ENCODE results near the gene SFI1.

Gene SFI1

DNA sequence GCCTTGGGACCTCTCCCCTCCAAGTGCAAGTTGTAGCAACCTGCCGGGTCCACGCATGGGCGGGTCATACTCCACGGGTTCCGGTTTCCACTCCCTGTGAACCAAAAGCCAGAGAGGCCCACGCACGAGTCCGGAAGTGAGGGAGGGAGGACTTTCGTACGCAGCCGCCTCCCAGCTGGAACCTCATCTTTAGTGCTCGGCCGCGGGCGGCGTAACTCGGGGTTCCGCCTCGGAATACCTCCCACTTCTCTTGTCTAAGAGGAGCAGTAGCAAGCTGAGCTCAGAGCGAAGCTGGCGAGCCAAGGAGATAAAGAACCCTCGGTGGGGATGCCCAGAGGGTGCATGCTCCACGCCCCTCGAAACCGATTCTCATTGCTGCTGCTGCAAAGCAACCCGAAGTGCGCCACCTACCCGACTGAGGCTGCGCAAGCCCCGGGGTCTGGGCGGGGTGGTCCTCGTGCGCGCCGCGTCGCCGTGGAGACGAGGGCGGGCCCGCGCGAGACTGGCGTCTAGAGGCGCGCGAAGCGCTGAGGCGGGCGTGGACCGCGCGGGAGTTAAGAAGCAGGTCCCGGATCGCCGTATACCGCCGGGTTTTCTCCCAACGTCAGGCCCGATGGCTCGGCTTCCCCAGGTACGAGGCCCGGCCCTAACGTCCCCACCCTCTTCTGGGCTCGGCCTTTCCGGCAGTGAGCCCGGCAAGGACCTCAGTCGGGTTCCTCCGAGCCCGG, at the start of gene SFI1:
Gene SFI1, plus strand, starts transcription at position 530 of the 728 bp plus-strand sequence. CDS start 11,749 bp downstream, outside the sequence.
- POLR2A ChIA-PET = interaction anchor here (0.6 kb wide), 1 partner anchor 12 kb away, joined by 3 read pairs; no protein-coding TSS in a partner anchor
- Histone ChIP-seq H3K4me3 (ENCODE audit: low read depth, low read length) (peak within 1 kb of the TSS; percentile 59), H3K4me1 (ENCODE audit: control insufficient read depth, insufficient read depth, low read length) (0 out of 2 replicates have a peak, but pooled peaks cover 2% of the 10 kb centered on the region), H3K27ac (ENCODE audit: extremely low read depth, low read depth, low read length) (peak within 1 kb of the TSS; percentile 62), H3K36me3 (ENCODE audit: control insufficient read depth in 2 of 2, insufficient read depth in 1 of 2, low read length in 2 of 2) (peaks cover 0 to 4% of the 10 kb centered on the region in 2 experiments; a peak in 2 of 3 replicates), H3K9me3 (ENCODE audit: control insufficient read depth, insufficient read depth, low read depth, low read length) (no peaks in the 10 kb centered on the region)
- CTCF ChIA-PET = interaction anchor here (0.7 kb wide), 1 partner anchor 8 kb away, joined by 3 read pairs; no protein-coding TSS in a partner anchor
- TF ChIP-seq ZNF366 (tag by site-specific recombination; conservative IDR thresholded peaks at IDR 0.05) (no peak), SP7 (tag by site-specific recombination; IDR thresholded peaks at IDR 0.05) (peak; percentile 28; the same call in 1 of the 2 replicates), ZNF404 (tag by site-specific recombination; IDR thresholded peaks at IDR 0.05) (no peak), ZNF785 (tag by site-specific recombination; IDR thresholded peaks at IDR 0.05) (no peak; the same call in 1 of the 2 replicates), ZNF670 (tag by site-specific recombination; IDR thresholded peaks at IDR 0.05; ENCODE audit: low read depth) (no peak), ZNF214 (tag by site-specific recombination; IDR thresholded peaks at IDR 0.05; ENCODE audit: borderline replicate concordance) (no peak), ZNF16 (tag by site-specific recombination; IDR thresholded peaks at IDR 0.05; ENCODE audit: low read depth) (no peak), ZFP41 (tag by site-specific recombination; IDR thresholded peaks at IDR 0.05; ENCODE audit: borderline replicate concordance) (no peak), ZNF629 (tag by site-specific recombination; IDR thresholded peaks at IDR 0.05) (peak; percentile 46), ZNF140 (tag by site-specific recombination; IDR thresholded peaks at IDR 0.05) (no peak), HOXD13 (CRISPR knock-in tag; IDR thresholded peaks at IDR 0.05; ENCODE audit: borderline replicate concordance) (no peak), ZNF350 (tag by site-specific recombination; IDR thresholded peaks at IDR 0.05) (no peak), GLIS2 (tag by site-specific recombination; IDR thresholded peaks at IDR 0.05) (peak; percentile 42), ZNF449 (tag by site-specific recombination; IDR thresholded peaks at IDR 0.05) (no peak), ZNF426 (tag by site-specific recombination; IDR thresholded peaks at IDR 0.05) (no peak), ZNF292 (tag by site-specific recombination; IDR thresholded peaks at IDR 0.05; ENCODE audit: borderline replicate concordance, low read depth) (no peak), KLF8 (tag by site-specific recombination; IDR thresholded peaks at IDR 0.05) (peak; percentile 79), ZNF561 (tag by site-specific recombination; IDR thresholded peaks at IDR 0.05; ENCODE audit: borderline replicate concordance) (no peak), KLF16 (tag by site-specific recombination; IDR thresholded peaks at IDR 0.05) (peak; percentile 59; the same call in 1 of the 2 replicates), ZNF837 (tag by site-specific recombination; IDR thresholded peaks at IDR 0.05) (no peak), ZNF37A (tag by site-specific recombination; IDR thresholded peaks at IDR 0.05) (no peak), SALL2 (tag by site-specific recombination; IDR thresholded peaks at IDR 0.05; ENCODE audit: borderline replicate concordance) (no peak), HIC1 (tag by site-specific recombination; IDR thresholded peaks at IDR 0.05) (no peak), ZNF211 (tag by site-specific recombination; IDR thresholded peaks at IDR 0.05; ENCODE audit: low read depth) (no peak), ZNF311 (tag by site-specific recombination; IDR thresholded peaks at IDR 0.05; ENCODE audit: borderline replicate concordance) (no peak), ZNF664 (tag by site-specific recombination; IDR thresholded peaks at IDR 0.05) (no peak), ZSCAN30 (tag by site-specific recombination; IDR thresholded peaks at IDR 0.05) (no peak), ZNF701 (tag by site-specific recombination; IDR thresholded peaks at IDR 0.05) (no peak), ZNF518A (tag by site-specific recombination; conservative IDR thresholded peaks at IDR 0.05; ENCODE audit: low read depth) (no peak), ZNF830 (tag by site-specific recombination; IDR thresholded peaks at IDR 0.05; ENCODE audit: low read depth) (no peak), GLIS1 (tag by site-specific recombination; IDR thresholded peaks at IDR 0.05) (no peak)
